Activated CD4-positive, alpha-beta T cell treated with anti-CD3 and anti-CD28 coated beads for 48 hours (primary cell): ENCODE results near the gene NT5C.

Experiments used
- DNase-seq: peaks from one replicate; pipeline ENCODE4 v3.0.0-alpha.2; 2020

NT5C gene

GRCh38 chr17:75114552-75115314 lies 16.8 kb downstream of the NT5C start:
- peak; percentile 36 for DNase-seq

DNA sequence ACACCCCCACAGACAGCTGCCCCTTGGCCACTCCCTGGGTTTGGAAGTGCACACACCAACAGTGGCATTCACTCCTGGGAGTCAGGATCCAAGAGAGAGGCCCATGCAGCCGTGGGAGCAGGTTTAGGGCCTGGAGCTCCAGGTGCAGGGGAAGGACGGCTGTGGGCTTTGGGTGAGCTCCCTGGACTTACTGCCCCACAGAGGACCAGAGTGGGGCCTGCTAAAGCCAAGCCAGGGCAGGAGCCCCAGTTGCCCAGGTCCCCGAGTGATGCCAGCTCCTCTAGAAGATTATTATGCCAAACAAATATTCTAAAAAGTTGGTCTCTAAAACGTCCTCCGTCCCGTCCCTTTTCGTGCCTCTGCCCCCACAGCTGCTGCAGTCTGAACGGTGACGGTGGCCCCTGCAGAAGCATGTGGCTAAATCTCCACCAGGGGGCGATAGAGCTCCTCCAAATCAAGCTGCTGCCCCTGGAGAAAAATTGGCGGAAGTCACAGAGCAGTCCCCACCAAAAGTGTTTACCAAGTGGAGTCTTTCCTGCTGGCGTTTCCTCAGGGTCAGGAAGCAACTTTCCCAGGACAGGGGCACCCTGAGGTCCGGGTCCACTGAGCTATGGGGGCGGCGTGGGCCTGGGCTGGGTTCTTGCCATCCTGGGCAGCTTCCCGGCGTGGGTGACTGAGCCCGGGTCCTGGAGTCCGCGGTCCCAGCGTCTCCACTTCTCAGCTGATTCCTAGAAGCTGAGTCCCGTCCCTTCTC lies 17.6 kb downstream of the NT5C start:
- DNase-seq, result peak; percentile 93

DNA sequence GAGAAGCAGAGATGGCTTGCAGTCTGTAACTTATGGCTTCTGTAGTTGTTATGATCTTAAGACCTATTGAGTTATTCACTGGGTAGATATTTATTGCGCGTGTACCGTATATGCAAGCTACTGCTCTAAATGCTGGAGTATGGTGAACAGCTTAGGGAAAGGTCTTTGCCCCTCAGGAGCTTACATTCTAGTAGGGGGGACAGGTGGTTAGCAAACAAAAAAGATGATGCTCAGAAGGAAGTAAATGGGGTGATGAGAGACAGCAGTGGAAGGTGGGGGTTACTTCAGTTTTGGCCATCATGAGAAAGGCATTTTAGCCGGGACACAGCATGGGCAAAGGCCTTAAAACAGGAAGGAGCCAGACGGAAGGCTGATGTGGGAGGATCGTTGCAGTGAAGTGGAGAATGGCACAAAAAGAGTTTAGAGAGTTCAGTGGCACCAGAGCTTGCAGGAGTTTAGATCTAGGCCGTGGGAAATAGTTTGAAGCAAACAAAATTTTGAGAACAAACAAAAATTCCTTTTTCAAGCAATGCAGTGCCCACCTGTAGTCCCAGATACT lies 19.7 kb downstream of the NT5C start:
- DNase-seq, result no peak

GRCh38 chr17:75110234-75110937 lies 21.2 kb downstream of the NT5C start:
- DNase-seq, result no peak

- DNase-seq, result peak; percentile 96
Measured at GRCh38 chr17:75109407-75110233, 21.9 kb downstream of the NT5C start, which contains the start of gene ARMC7. ARMC7 (plus strand) TSS chr17:75109969; CDS start chr17:75110289, 320 bp downstream.

DNA sequence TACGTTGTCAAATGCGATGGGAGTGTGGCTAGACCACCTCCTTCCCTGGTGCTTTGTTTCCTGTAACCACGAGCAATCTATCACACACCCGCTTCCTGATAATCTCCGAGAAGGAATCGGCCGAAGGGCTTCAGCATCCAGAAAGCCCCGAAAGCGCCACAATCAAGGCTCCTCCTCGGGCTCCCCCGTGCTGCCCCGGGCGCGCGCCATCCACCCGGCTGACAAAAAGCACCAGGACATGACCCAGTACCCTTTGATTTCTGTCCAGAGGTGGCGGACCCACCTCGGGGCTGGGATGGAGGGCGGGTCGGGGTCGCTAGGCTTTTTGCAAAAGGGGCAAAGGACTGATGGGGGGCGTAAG lies 22.5 kb downstream of the NT5C start:
- DNase-seq, result no peak

DNA sequence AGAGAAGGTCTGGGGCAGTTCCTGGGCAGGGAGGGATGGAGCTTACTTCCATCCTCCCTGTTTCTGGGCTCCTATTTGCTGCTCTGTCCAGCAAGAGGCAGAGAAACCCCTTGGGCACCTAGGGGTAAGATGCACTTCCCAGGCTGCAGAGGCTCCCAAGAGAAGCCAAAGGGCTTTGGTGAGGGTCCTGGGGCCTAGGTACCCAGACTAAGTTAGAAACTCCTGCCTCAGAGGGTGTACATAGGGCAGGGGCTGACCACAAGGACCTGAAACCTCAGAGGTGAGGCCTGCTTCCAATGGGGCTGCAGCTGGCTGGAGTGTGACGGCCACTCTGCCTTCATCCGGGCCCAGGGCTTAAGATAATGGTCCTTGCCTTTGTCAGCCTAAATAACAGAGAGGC lies 23.3 kb downstream of the NT5C start:
- no peak for DNase-seq

DNA sequence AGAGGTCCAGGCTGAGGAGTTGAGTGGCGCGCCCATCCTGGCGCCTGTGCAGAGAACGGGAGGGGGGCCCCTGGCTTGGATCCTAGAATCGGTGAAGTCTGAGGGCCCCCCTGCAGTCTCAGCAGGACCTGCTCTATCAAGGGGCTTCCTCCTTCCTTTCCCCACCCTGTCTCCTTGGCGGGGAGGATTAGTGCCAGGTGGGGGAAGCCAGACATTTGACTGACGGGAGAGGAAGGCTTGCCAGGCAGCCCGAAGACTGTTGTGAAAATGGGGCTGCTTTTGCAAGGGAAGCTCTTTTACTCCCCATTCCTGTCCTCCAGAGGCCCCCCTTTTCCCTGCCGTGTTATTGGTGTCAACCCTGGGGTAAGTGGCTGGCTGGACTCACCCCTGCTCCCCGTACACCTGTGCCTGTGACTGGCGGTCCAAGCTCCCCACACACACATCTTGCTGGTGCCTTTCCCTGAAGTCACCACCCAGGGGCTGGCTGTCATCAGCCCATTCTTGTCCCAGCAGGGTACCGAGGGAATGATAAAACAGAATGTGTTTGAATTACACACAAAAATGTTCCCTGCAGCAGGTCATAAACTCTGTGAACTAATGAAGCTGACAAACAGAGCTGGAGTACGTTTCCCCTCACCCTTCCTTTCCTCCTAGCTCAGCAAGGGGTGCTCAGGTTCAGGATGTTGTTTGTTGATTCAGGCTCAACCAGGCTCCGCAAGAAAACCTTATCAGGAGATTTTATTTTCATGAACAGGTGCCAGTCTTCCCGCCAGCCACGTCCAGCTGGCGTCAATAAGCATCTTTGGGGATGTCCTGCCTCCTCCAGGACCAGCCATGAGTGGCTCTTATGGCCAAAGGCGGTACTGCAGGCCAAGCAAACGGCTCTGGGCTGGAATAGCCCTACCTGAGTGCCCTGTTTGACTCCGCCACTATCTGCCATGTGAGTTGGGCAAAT lies 26.1 kb downstream of the NT5C start:
- peak; percentile 57 for DNase-seq

DNA sequence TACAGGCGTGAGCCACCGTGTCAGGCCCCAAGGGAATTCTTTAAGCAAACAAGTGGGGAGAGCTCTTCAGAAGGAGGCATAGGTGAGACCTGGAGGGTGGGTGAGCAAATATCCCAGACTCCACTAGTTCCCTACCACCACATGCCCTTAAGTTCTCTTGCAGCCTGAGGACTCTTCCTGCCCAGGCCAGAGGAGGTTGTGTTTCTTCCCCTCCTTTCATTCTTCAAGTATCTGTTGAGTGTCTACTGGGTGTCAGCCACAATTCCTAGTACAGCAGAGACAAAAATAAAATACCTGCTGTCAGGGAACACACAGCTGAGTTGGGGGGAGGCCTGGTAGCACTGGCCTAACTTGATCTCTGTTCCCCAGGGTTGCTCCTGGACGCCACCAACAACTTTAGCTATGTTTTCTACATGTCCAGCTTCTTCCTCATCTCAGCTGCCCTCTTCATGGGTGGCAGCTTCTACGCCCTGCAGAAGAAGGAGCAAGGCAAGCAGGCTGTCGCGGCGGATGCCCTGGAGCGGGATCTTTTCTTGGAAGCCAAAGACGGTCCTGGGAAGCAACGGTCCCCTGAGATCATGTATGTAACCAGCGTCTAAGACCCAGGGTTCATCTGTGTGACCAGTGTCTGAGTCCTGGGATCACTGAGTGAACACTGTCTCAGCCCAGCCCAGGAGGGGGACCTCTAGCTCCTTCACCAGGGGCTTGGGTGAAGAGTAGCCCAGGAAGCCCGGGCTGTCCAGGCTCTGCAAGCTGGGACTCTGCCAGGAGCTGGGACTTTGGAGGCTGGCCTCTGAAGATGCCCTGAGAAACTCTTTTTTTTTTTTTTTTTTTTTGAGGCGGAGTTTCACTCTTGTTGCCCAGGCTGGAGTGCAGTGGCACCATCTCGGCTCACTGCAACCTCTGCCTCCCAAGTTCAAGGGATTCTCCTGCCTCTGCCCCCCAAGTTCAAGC lies 27.7 kb downstream of the NT5C start:
- no peak for DNase-seq

DNA sequence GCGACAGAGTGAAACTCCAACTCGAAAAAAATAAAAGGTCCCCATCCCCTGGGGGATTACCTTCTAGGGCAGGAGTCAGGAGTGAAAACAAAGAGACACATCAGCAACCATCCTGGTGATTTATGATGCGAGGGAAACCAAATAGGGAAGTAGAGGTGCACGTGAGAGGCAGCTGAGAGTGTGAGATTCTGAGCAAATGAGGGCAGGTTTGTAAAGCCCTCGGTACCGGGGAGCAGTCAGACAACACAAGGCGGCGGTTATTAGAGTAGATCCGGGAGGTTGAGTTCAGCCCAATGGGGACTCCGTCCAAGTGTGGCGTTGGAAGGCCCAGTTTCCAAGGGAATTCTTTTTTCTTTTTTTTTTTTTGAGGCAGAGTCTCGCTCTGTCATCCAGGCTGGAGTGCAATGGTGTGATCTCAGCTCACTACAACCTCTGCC lies 29.1 kb downstream of the NT5C start:
- DNase-seq, result no peak

- no peak for DNase-seq
Measured at GRCh38 chr17:75099881-75100595, 31.5 kb downstream of the NT5C start.

- no peak for DNase-seq
Measured at GRCh38 chr17:75098861-75099260, 32.7 kb downstream of the NT5C start.

DNA sequence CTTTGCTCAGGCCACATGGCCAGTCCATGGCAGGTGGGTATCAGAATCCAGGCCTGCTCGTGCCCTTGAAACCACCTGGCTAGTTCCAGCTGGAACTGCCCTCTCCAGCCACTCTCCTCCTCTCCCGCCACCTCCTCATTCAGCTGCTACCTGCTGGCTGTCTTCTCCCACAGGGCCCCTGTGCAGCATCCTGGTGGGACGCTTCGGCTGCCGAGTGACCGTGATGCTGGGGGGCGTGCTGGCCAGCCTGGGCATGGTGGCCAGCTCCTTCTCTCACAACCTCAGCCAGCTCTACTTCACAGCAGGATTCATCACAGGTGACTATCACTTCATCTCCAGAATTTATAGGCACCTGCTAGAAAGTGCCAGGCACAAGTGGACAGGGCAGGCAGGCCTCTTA lies 33.7 kb downstream of the NT5C start:
- no peak for DNase-seq

GRCh38 chr17:75096082-75096625 lies 35.4 kb downstream of the NT5C start:
- no peak for DNase-seq

- no peak for DNase-seq
Measured at GRCh38 chr17:75094871-75095399, 36.6 kb downstream of the NT5C start.

DNA sequence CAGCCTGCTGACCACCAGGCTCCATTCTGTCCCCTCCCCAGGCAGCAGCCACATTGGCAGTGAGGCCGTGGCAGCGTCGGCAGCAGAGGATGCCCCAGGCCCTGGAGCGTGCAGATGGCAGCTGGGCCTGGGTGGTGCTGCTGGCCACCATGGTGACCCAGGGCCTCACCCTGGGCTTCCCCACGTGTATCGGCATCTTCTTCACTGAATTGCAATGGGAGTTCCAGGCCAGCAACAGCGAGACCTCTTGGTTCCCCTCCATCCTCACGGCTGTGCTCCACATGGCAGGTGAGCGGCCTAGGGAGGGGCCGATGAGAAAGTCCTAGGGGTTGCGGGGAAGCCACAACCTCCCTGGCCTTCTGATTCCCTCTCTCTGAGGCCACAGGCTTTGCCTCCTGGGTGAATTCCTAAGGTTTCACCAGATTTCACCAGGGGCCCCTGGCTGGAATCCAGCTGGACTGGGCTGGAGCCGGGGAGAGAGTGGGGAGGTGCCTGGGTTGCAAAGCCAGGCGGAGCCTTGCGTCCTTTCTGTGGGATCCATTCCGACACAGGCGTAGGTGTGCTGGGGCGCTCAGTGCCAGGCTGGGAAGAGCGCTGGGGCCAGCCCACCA lies 37.9 kb downstream of the NT5C start:
- no peak for DNase-seq

DNA sequence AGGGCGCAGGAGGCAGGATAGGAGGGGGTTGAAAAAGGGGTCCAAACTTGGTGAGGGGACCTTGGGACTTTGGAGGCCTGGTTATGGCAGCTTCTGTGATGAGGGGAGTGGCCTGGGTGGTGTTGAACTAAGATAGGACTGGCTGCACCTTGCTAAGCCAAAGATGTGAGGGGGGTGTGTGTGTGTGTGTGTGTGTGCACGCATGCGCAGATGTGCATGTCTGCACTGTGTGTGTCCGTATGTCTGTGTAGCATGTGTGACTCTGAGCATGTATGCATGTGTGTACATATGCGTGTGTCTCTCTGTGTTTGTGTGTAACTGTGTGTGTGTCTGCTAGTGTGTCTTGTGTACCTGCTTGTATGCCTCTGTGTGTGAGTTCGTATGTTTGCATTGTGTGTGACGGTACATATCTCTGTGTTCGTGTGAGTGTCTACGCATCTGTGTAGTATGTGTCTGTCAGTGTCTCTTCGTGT lies 39.7 kb downstream of the NT5C start:
- DNase-seq, result no peak
